Measurements from ENCODE around the gene MAPKAPK2. TPM values are rescaled to one million over a fixed set of nuclear protein-coding genes. Genes with fewer than 3 reads are reported as not detected.

Gene MAPKAPK2
- total RNA-seq, 2 donors from 2014 or later: 27.1 to 67.0 TPM

GRCh38 chr1:206663832-206664652 is 20.7 kb upstream of the MAPKAPK2 start:
- TF ChIP-seq POLR2AphosphoS5 (IDR thresholded peaks at IDR 0.05): peak; percentile 31
- peak; percentile 76 to 95 (median 88) for TF ChIP-seq CTCF (IDR thresholded peaks at IDR 0.05)
- no peak for TF ChIP-seq POLR2A (IDR thresholded peaks at IDR 0.05)
- H3K27me3 ChIP-seq (replicated peaks; ENCODE audit: insufficient read depth): no peaks in the 10 kb centered on the region
- WGBS: 14% methylated on average over 20 of the region's 20 CpGs
- intact Hi-C loops (cut with DNase I): loop anchor here (2.0 kb wide), 1 partner anchor 29 kb away; the partner anchor contains the start of gene DYRK3
- peak; percentile 61 for DNase-seq (ENCODE audit: low spot score)
- H3K4me1 ChIP-seq (replicated peaks): no peaks in the 10 kb centered on the region
- H3K4me3 ChIP-seq: no peak overlapping the region
- H3K36me3 ChIP-seq: no peaks in the 10 kb centered on the region
- no peaks in the 10 kb centered on the region for H3K9me3 ChIP-seq
- H3K27ac ChIP-seq: no peak overlapping the region

- Histone ChIP-seq H3K27me3 (replicated peaks; ENCODE audit: insufficient read depth) (peaks cover 2% of the 10 kb centered on the region), H3K9me3 (no peaks in the 10 kb centered on the region), H3K4me3 (no peak overlapping the region), H3K36me3 (no peaks in the 10 kb centered on the region), H3K4me1 (replicated peaks) (no peaks in the 10 kb centered on the region), H3K27ac (no peak overlapping the region)
- no peak for TF ChIP-seq POLR2A (IDR thresholded peaks at IDR 0.05)
- TF ChIP-seq CTCF (IDR thresholded peaks at IDR 0.05): no peak
- no peak for TF ChIP-seq POLR2AphosphoS5 (IDR thresholded peaks at IDR 0.05)
- 56% methylated on average over 6 of the region's 6 CpGs for WGBS
- no peak for DNase-seq (ENCODE audit: low spot score)
- intact Hi-C loops (cut with DNase I): loop anchor here (2.0 kb wide), 1 partner anchor 30 kb away; the partner anchor contains the start of gene DYRK3
Observed at GRCh38 chr1:206664740-206665139, 20.0 kb upstream of the MAPKAPK2 start.

GRCh38 chr1:206666031-206666561 is 18.6 kb upstream of the MAPKAPK2 start:
- intact Hi-C loops (cut with DNase I): no loop called here
- Histone ChIP-seq H3K36me3 (no peaks in the 10 kb centered on the region), H3K4me3 (no peak overlapping the region), H3K27me3 (replicated peaks; ENCODE audit: insufficient read depth) (peaks cover 2% of the 10 kb centered on the region), H3K9me3 (no peaks in the 10 kb centered on the region), H3K27ac (no peak overlapping the region), H3K4me1 (replicated peaks) (no peaks in the 10 kb centered on the region)
- 95% methylated on average over 3 of the region's 3 CpGs for WGBS
- DNase-seq (ENCODE audit: low spot score): no peak
- no peak for TF ChIP-seq POLR2AphosphoS5 (IDR thresholded peaks at IDR 0.05)
- no peak for TF ChIP-seq POLR2A (IDR thresholded peaks at IDR 0.05)
- no peak for TF ChIP-seq CTCF (IDR thresholded peaks at IDR 0.05)

- DNase-seq (ENCODE audit: low spot score): no peak
- peaks cover 2% of the 10 kb centered on the region for H3K27me3 ChIP-seq (replicated peaks; ENCODE audit: insufficient read depth)
- H3K4me3 ChIP-seq: no peak overlapping the region
- no peaks in the 10 kb centered on the region for H3K9me3 ChIP-seq
- TF ChIP-seq CTCF (IDR thresholded peaks at IDR 0.05): no peak
- no peak for TF ChIP-seq POLR2A (IDR thresholded peaks at IDR 0.05)
- no peak for TF ChIP-seq POLR2AphosphoS5 (IDR thresholded peaks at IDR 0.05)
- no peaks in the 10 kb centered on the region for H3K4me1 ChIP-seq (replicated peaks)
- no peaks in the 10 kb centered on the region for H3K36me3 ChIP-seq
- intact Hi-C loops (cut with DNase I): no loop called here
- no peak overlapping the region for H3K27ac ChIP-seq
- 73% methylated on average over 5 of the region's 5 CpGs for WGBS
Observed at GRCh38 chr1:206666954-206667665, 17.6 kb upstream of the MAPKAPK2 start.
